GM13976 (cell line): ENCODE data around the gene JOSD2.

Experiments
- DNase-seq: peaks from one replicate; pipeline ENCODE4 v3.0.0; 2012; ENCODE audit warnings: low spot score
- in situ Hi-C: fragments of 300-500 bp; cut with MboI; formaldehyde crosslinking; loops from one replicate; pipeline ENCODE4 v1.12.0; 2022; ENCODE audit warnings: low sequenced_read_pairs, mixed read lengths, inconsistent platforms; ENCODE audit not compliant: unreplicated experiment
- TF ChIP-seq, protein P1 (sequence below): IDR thresholded peaks from 2 replicates; pipeline ENCODE4 v1.5.1; 2012; ENCODE audit warnings: borderline replicate concordance, mild to moderate bottlenecking; ENCODE audit not compliant: insufficient read depth; ENCODE audit errors: extremely low read depth, missing control alignments, control extremely low read depth

JOSD2 gene

DNA sequence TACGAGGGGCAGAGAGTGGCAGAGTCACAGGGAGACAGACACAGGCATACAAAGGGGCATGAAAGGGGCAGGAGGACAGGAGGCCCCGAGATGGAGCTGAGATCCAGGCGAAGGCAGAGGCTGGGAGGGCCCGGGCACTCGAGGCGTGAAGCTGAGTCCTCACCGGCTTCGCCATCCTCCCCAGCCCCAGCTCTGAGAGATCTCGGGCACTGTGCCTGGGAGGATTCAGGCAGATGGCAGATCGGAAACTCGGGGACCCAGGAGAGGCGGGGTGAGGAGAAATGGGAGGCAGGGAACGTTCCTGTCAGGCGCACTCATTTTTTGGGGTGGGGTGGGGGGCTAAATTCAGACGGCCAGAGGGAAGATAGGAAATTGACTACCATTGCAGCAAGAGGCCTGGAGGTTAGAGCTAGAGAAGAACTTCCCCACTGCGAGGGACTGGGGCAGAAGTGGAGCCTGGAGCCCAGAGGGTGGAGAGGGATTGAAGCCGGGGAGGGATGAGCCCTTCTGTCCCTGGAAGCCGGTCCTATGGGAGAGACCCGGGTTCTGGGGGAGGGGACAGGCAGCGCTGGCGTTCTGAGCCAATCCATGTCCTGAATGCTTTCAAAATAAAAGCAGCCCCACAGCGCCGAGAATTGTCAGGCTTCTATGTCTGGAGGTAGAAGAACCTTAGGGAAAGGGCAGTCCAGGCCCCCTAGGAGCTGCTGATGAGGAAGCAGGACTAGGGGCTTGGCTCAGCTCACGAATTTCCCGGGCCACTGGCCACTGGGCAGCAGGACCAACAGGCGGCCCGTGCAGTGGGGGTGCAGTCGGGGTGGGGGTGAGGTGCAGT is 44.7 kb upstream of the JOSD2 start:
- DNase-seq = no peak
- TF ChIP-seq, protein P1, sequence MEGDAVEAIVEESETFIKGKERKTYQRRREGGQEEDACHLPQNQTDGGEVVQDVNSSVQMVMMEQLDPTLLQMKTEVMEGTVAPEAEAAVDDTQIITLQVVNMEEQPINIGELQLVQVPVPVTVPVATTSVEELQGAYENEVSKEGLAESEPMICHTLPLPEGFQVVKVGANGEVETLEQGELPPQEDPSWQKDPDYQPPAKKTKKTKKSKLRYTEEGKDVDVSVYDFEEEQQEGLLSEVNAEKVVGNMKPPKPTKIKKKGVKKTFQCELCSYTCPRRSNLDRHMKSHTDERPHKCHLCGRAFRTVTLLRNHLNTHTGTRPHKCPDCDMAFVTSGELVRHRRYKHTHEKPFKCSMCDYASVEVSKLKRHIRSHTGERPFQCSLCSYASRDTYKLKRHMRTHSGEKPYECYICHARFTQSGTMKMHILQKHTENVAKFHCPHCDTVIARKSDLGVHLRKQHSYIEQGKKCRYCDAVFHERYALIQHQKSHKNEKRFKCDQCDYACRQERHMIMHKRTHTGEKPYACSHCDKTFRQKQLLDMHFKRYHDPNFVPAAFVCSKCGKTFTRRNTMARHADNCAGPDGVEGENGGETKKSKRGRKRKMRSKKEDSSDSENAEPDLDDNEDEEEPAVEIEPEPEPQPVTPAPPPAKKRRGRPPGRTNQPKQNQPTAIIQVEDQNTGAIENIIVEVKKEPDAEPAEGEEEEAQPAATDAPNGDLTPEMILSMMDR = no peak
- in situ Hi-C loops = no loop called here

DNA sequence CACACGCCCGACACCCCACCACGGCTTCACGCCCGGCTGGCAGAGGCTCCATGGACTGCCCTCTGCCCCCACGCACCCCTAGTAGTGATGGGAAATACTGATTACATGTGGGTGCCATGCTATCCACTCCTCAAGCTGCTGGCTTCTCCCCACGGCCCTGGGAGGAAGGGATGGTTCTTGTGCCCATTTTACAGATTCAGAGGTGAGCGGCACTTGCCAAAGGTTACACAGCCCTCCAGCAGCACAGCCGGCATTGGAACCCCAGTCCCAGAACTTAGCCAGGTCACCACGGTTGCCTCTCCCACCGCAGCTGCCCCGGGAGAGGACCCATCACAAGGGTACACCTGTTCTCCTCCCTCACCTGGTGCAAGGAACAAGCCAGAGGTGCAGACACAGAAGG is 44.0 kb upstream of the JOSD2 start:
- TF ChIP-seq, protein P1 = no peak
- DNase-seq = no peak
- in situ Hi-C loops = no loop called here

DNA sequence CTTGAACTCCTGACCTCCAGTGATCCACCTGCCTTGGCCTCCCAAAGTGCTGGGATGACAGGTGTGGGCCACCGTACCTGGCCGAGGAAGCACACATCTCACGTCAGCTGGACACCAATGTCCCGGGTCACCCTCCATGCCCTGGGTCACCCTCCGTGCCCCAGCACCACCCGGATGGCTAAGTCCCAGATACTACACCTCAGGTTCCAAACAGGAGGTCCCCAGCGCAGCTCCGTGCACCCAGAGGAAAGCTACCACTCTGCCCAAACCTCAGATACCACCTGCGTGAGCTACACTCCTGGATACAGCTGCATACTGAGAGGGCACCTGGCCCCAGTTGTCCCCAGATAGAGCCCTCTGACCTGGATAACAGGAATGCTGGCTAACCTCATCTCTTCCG is 43.2 kb upstream of the JOSD2 start:
- in situ Hi-C loops = no loop called here
- DNase-seq = no peak

DNA sequence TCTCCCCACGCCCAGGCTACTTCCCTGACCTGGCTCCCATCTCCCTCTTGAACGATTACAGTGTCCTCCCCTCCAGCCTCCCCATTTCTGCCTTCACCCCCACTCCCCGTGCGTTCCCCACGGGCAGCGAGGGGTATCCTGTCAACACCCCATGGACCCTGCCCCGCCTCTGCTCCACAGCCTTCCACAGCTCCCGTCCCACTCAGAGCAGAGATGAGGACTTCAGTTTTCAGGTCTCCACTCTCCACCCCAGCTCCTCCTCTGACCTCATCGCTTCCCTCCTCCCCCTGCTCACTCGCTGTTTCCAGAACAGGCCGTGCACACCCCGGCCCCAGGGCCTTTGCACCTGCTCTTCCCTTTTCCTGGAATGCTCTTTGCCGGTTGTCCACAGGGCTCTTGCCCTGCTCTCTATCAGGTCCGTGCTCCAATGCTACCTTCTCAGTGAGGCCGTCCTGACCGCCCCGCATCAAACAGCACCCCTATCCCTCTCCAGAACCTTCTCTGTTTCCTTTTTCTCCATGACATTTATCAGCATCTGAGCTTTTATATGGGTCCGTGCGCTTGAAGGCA is 42.2 kb upstream of the JOSD2 start:
- DNase-seq = no peak
- TF ChIP-seq, protein P1 = no peak
- in situ Hi-C loops = no loop called here

More for the DNA sequence above, 43.2 kb upstream of the JOSD2 start:
- TF ChIP-seq, protein P1 = no peak

DNA sequence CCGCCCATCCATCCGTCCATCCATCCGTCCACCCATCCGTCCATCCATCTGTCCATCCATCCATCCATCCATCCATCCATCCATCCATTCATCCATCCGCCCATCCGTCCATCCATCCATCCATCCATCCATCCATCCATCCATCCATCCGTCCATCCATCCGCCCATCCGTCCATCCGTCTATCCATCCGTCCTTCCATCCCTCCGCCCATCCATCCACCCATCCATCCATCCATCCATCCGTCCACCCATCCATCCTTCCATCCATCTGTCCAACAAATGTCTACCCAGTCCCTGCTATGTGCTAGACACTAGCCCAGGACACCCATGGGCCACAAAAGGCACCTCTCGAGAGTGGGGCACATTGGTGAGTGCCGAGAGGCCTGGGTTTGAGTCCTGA is 41.5 kb upstream of the JOSD2 start:
- no peak for DNase-seq
- TF ChIP-seq, protein P1 = no peak
- in situ Hi-C loops = no loop called here

DNA sequence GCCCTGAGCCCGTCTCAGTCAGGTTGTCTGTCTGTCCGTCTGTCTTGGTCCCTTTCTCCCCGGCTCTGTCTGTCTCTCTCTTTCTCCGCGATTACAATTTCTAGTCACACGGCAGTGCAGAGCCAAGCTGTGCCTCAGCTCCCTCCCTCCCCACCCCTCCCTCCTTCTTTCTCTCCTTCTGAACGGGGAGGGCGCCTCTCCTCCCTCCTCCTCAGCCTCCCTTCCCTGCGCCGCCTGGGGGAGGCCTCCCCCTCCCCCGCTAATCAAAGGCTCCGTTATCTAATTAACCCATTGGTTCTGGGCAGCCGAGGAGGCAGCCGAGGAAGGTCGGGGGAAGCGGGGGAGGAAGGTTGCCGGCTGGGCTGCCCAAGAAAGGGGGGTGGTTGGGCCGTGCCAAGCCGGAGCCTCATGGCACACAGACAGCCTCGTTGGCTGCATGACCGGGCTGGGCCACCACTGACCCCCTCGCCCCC is 40.8 kb upstream of the JOSD2 start:
- in situ Hi-C loops = no loop called here
- no peak for DNase-seq
- TF ChIP-seq, protein P1 = no peak
